GM12865 (cell line): ENCODE data around the gene VTA1.
"Not testable (repeated sequence)": the region's sequence is repeated elsewhere in the genome, so short reads cannot be mapped to it uniquely, and the experiment has no call there.

Experiments used
- DNase-seq: peaks from one replicate; pipeline ENCODE4 v3.0.0; 2010; ENCODE audit warnings: low read depth
- H3K4me3 ChIP-seq: 2 replicates; pipeline ENCODE4 v1.5.1; 2011; ENCODE audit warnings: mild to moderate bottlenecking, low read depth, low read length, control low read depth
- TF ChIP-seq, protein P1 (sequence below): IDR thresholded peaks from 2 replicates; pipeline ENCODE4 v1.5.1; 2011; ENCODE audit warnings: low read length, control low read depth, low read depth, inconsistent platforms; ENCODE audit not compliant: insufficient read depth; ENCODE audit errors: missing control alignments

The VTA1 gene

GRCh38 chr6:142130814-142131213 lies 16.2 kb upstream of the VTA1 start:
- no peak for DNase-seq
- TF ChIP-seq, protein P1, sequence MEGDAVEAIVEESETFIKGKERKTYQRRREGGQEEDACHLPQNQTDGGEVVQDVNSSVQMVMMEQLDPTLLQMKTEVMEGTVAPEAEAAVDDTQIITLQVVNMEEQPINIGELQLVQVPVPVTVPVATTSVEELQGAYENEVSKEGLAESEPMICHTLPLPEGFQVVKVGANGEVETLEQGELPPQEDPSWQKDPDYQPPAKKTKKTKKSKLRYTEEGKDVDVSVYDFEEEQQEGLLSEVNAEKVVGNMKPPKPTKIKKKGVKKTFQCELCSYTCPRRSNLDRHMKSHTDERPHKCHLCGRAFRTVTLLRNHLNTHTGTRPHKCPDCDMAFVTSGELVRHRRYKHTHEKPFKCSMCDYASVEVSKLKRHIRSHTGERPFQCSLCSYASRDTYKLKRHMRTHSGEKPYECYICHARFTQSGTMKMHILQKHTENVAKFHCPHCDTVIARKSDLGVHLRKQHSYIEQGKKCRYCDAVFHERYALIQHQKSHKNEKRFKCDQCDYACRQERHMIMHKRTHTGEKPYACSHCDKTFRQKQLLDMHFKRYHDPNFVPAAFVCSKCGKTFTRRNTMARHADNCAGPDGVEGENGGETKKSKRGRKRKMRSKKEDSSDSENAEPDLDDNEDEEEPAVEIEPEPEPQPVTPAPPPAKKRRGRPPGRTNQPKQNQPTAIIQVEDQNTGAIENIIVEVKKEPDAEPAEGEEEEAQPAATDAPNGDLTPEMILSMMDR, result no peak
- H3K4me3 ChIP-seq, result no peak overlapping the region

DNA sequence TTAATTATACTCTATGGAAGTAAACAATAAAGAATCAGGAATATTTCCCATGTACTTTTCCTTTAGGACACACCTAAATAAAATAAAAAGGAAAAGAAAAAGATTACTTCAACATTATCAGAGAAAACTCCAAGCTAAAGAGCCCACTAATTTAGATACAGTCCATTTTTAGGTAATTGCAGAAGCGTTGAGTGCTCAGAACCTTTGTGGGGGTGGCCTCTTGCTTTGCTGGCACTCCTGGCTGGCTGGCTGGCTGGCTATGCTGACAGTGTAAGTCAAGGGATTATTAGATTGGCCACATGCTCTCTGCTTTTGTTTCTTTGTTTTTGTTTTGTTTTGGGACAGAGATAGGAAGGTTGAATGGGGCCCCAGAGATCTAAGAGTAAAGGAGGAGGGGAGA lies 14.4 kb upstream of the VTA1 start, which contains the start of gene GJE1:
Gene GJE1, plus strand, starts transcription at position 301 of the 400 bp plus-strand sequence. CDS start 234 bp downstream, outside the sequence.
- DNase-seq, result no peak
- no peak within 1 kb of the TSS for H3K4me3 ChIP-seq
- TF ChIP-seq, protein P1, result no peak

GRCh38 chr6:142138876-142139275 lies 8.2 kb upstream of the VTA1 start:
- TF ChIP-seq, protein P1, result no peak
- no peak for DNase-seq
- no peak overlapping the region for H3K4me3 ChIP-seq

DNA sequence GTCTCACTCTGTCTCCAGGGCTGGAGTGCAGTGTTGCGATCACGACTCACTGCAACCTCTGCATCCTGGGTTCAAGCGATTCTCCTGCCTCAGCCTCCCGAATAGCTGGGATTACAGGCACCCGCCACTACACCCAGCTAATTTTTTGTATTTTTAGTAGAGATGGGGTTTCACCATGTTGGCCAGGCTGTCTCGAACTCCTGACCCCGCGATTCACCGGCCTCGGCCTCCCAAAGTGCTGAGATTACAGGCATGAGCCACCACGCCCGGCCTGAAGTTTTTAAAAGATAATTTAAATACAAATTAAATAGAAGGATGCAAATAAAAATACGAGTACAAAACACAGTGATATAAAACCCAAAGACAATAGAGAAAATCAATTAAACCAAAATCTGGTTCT lies 5.5 kb upstream of the VTA1 start:
- DNase-seq, H3K4me3 ChIP-seq: not testable (repeated sequence)

DNA sequence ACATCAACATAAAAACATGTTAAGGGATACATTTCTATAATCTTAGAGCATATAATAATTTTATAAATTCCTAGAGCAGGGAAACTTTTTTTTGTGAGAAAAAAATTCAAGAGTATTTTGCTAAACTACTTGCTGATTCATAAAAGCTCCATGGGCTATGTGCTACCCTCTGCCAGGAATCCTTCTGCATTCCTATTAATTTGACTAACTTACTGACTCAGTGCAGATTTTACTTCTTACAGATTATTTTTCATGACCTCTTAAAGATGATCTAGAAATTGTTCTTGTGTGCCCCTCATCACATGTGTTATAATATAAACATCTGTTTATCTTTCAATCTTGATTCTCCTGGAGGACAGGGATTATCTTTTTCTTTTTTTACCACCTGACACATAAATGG lies 5.7 kb downstream of the VTA1 start:
- DNase-seq, result no peak
- TF ChIP-seq, protein P1, result no peak
- H3K4me3 ChIP-seq, result no peak overlapping the region

GRCh38 chr6:142153196-142153595 lies 6.1 kb downstream of the VTA1 start:
- no peak for DNase-seq
- H3K4me3 ChIP-seq, result no peak overlapping the region
- TF ChIP-seq, protein P1, result no peak

GRCh38 chr6:142154336-142154735 lies 7.3 kb downstream of the VTA1 start:
- TF ChIP-seq, protein P1, result no peak
- DNase-seq, result no peak
- no peak overlapping the region for H3K4me3 ChIP-seq
